HEK293T (cell line): ENCODE measurements around the gene SERAC1.

Experiments used
- ARNT ChIP-seq: fragments of 450-650 bp; IDR thresholded peaks from 2 replicates; pipeline ENCODE4 v1.6.1; 2017; ENCODE audit warnings: mild to moderate bottlenecking
- FOXA1 ChIP-seq: fragments of 450-650 bp; IDR thresholded peaks from 2 replicates; pipeline ENCODE4 v1.6.1; 2016; ENCODE audit warnings: mild to moderate bottlenecking
- FOXM1 ChIP-seq: fragments of 450-650 bp; IDR thresholded peaks from 2 replicates; pipeline ENCODE4 v1.6.1; 2017; ENCODE audit warnings: mild to moderate bottlenecking, borderline replicate concordance
- PKNOX1 ChIP-seq: fragments of 450-650 bp; IDR thresholded peaks from 2 replicates; pipeline ENCODE4 v1.6.1; 2016
- SP1 ChIP-seq: fragments of 450-650 bp; IDR thresholded peaks from 2 replicates; pipeline ENCODE4 v1.6.1; 2017

- TF ChIP-seq ARNT (no peak), FOXM1 (no peak), FOXA1 (no peak), SP1 (no peak), PKNOX1 (no peak)
These were observed 7.0 kb upstream of the SERAC1 start for GRCh38 chr6:158175111-158175510.
